MM.1S (cell line): ENCODE measurements around the gene ABCA2.

ENCODE experiments used
- CTCF ChIP-seq: fragments of 300-600 bp; sonication (generic); IDR thresholded peaks from 2 replicates; pipeline ENCODE4 v1.5.1; 2016; ENCODE audit warnings: antibody characterized with exemption, low read length, mixed read lengths
- EZH2phosphoT487 ChIP-seq: fragments of 300-600 bp; sonication (generic); IDR thresholded peaks from 2 replicates; pipeline ENCODE4 v1.6.1; 2018; ENCODE audit warnings: antibody characterized with exemption, low read length

- TF ChIP-seq CTCF (no peak), EZH2phosphoT487 (no peak)
Observed at GRCh38 chr9:136977223-136977622, 50.8 kb downstream of the ABCA2 start, which contains the start of gene PTGDS.
